GM12891 (cell line): ENCODE measurements around the gene OLFML2B.

ENCODE experiments used
- POLR2A ChIP-seq: IDR thresholded peaks from 2 replicates; pipeline ENCODE4 v1.6.1; 2011; ENCODE audit warnings: low read depth, low read length, control low read depth
- POLR2AphosphoS5 ChIP-seq: IDR thresholded peaks from 2 replicates; pipeline ENCODE4 v1.6.1; 2011; ENCODE audit warnings: low read depth, low read length, control low read depth
- POU2F2 ChIP-seq: IDR thresholded peaks from 2 replicates; pipeline ENCODE4 v1.6.1; 2011; ENCODE audit warnings: low read depth, mild to moderate bottlenecking, control low read depth, low read length, moderate library complexity
- TAF1 ChIP-seq: IDR thresholded peaks from 2 replicates; pipeline ENCODE4 v1.6.1; 2011; ENCODE audit warnings: low read depth, low read length, control low read depth

DNA sequence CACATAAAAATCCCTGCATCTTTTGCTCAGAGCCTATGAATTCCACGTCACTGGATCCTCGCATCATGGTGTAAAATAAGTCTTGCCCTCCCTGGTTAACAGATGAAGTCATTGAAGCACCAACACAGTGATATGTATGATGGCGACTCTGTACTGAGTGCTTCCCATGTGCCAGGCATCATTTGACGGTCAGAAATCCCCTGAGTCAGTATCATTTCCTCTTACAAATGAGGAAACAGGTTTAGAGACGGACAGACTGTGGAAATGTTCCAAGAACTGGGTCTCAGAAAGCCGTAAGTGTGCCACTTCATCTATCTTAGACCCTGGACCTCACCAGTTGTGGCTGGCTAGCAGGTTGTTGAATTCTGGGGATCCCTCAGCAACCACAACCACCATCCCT lies 5.1 kb upstream of the OLFML2B start:
- TF ChIP-seq POLR2AphosphoS5 (no peak), POLR2A (no peak), TAF1 (no peak), POU2F2 (no peak)
